Right lobe of liver (tissue), 4 donors: ENCODE measurements around the gene MTSS2.

Source experiments
- POLR2A ChIP-seq: fragments of 450-650 bp; IDR thresholded peaks from one replicate; pipeline ENCODE4 v1.6.1; 2017; ENCODE audit warnings: antibody characterized with exemption, mild to moderate bottlenecking
- TF ChIP-seq, protein P1 (sequence below), 4 donors: fragments of 200-600 bp in 3 of 4; fragments of 450-650 bp in 1 of 4; IDR thresholded peaks; one replicate each; pipeline versions ENCODE4 v1.5.1 to v1.8.0; 2016 to 2022; ENCODE audit warnings: antibody characterized with exemption in 4 of 4, mild to moderate bottlenecking in 2 of 4
- donor health status: DM: no; HTN: no; CAD: no.
- donor health status: DM: no; HTN: no; CAD: no.
- donor health status: DM: no; HTN: yes; CAD: no.

DNA sequence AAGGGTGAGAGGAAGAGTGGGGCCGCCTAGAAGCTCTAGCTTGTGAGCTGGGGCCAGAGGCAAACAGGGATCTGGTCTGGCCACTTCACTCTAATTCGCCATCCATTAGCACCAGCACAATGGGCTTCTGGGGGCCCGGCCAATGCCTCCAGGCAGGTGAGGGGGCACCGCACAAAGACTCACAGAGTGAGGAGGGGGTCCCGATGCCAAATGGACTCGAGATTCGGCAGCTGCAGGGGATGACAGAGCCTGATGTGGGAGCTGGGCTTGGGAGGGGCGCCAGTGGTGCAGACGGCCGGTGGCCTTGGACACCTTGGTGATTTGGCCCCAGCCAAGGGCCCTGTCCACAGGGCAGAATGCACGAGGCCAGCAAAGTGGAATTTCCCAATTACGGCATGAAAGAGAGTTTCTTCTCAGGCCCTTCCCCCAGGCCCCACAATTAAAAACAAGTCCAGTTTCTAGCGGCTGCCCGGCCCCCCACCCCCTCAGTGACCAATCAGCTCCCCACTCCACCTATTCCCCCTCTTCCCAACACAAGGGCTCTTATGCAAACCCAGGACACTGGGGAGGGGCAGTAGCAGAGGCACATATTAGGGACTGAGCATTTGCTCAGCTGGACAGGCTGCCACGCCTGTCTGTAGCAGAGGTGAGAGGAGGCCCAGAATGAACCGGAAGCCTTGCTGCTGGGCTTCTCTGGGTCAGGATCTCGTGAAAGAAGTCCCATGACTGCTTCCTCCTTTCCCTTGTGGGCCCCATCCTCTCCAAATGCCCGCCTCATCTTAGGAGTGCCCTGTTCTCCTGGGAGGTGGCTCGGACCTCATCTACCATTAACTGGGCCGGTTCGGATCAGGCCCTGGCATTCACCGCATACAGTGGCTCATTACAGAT lies 39.4 kb upstream of the MTSS2 start:
- TF ChIP-seq, protein P1, sequence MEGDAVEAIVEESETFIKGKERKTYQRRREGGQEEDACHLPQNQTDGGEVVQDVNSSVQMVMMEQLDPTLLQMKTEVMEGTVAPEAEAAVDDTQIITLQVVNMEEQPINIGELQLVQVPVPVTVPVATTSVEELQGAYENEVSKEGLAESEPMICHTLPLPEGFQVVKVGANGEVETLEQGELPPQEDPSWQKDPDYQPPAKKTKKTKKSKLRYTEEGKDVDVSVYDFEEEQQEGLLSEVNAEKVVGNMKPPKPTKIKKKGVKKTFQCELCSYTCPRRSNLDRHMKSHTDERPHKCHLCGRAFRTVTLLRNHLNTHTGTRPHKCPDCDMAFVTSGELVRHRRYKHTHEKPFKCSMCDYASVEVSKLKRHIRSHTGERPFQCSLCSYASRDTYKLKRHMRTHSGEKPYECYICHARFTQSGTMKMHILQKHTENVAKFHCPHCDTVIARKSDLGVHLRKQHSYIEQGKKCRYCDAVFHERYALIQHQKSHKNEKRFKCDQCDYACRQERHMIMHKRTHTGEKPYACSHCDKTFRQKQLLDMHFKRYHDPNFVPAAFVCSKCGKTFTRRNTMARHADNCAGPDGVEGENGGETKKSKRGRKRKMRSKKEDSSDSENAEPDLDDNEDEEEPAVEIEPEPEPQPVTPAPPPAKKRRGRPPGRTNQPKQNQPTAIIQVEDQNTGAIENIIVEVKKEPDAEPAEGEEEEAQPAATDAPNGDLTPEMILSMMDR (IDR thresholded peaks at IDR 0.05), result no peak
- TF ChIP-seq POLR2A, result peak; percentile 79
